Measurements from ENCODE around the gene ASPRV1. TPM values are rescaled to one million over a fixed set of nuclear protein-coding genes. Genes with fewer than 3 reads are reported as not detected.

Gene ASPRV1
- total RNA-seq = 0.70 and 0.77 TPM in 2 replicates

DNA sequence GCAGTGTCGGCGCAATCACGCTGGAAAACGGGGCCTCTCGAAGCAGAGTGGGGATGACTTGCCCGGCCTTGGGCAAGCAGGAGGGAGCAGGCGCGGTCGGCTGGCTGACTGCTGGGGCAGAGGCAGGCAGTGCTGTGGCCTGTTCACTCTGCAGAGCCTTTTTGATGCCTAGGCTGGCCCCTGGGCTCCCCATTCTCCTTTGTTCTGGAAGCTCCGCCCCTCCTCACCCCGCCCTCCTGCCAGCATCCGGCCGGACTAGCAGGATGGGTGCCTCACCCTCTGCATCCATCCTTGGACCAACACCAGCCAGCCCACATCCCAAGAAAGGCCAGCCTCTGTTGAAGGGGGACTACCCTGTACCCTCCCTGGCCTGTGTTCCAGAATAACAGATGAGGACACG is at the start of gene ASPRV1:
ASPRV1 (minus strand) TSS at position 136 of the 400 bp plus-strand sequence. CDS start 195 bp downstream, outside the sequence.

DNA sequence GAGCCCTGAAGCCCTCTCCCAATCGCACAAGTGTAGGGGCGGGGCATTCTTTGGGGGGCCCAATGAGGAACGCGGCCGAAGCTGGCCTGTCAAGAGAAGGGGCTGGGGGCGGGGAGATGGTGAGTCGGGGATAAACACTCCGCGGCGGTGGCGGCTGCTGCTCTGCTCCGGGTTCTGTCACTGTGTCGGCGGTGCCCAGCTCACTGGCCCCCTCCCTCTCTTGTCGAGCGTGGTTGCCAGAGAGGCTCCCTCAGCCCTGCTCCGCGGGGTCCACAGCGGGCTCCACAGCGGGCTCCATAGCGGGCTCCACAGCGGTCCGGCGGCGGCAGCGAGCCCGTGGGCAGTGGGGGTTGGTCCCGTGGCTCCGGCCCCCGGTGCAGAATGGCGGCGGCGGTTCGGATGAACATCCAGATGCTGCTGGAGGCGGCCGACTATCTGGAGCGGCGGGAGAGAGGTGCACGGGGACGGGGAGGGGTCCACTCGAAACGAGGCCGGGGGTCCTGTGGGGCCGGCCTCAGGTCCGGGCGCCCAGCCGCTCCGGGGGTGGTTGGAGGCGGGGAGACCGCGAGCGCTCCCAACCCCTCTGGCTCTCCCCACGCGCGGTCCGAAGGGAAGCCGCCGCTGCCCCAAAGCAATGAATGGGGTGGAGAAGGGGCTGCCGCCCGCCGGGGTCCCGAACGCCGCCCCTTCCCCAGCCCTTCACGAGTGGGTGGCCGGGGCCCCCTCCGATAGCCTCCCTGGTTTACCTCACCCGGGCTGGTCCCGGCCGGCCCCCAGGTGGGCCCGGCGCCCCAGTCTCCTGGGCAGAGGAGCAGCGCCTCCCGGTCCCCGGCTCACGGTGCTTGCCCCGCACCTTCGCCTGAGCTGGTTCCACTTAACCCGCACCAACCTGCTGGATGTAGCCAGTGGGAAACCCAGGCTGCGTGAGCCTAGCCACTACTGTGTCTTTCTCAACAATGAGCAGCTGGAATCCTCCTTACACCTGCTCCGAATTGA is 46.2 kb downstream of the ASPRV1 start, which contains the start of gene MXD1:
MXD1 (plus strand) TSS at position 160 of the 996 bp plus-strand sequence; CDS start at position 382, 222 bp downstream.

Other genes starting within 250 kb of the ASPRV1 start
- 61.2 and 91.4 TPM in 2 replicates for gene ANXA4, start 219.5 kb downstream of the ASPRV1 start, total RNA-seq
- gene GMCL1, start 132.0 kb downstream of the ASPRV1 start, total RNA-seq = 5.5 and 9.6 TPM in 2 replicates
- 22.2 and 41.2 TPM in 2 replicates for gene SNRNP27, start 67.7 kb downstream of the ASPRV1 start, total RNA-seq
- gene MXD1, start 46.5 kb downstream of the ASPRV1 start, total RNA-seq = 4.8 and 6.0 TPM in 2 replicates
- 78.4 and 78.8 TPM in 2 replicates for gene PCBP1, start 125.8 kb upstream of the ASPRV1 start, total RNA-seq
- 11.1 and 19.0 TPM in 2 replicates for gene C2orf42, start 229.4 kb upstream of the ASPRV1 start, total RNA-seq